AG09309 (cell line): ENCODE data around the gene UBALD1.
"Not testable (repeated sequence)": the region's sequence is repeated elsewhere in the genome, so short reads cannot be mapped to it uniquely, and the experiment has no call there.

Source experiments
- DNase-seq: peaks from one replicate; pipeline ENCODE4 v3.0.0-alpha.2; 2010; ENCODE audit warnings: low read depth
- H3K4me3 ChIP-seq: 2 replicates; pipeline ENCODE4 v1.5.1; 2011; ENCODE audit warnings: mild to moderate bottlenecking, low read depth, low read length, moderate library complexity; ENCODE audit not compliant: control insufficient read depth
- TF ChIP-seq, protein P1 (sequence below): IDR thresholded peaks from 2 replicates; pipeline ENCODE4 v1.5.1; 2011; ENCODE audit warnings: mild to moderate bottlenecking, low read depth, low read length, inconsistent platforms; ENCODE audit not compliant: insufficient read depth, control insufficient read depth; ENCODE audit errors: missing control alignments

The UBALD1 gene

DNA sequence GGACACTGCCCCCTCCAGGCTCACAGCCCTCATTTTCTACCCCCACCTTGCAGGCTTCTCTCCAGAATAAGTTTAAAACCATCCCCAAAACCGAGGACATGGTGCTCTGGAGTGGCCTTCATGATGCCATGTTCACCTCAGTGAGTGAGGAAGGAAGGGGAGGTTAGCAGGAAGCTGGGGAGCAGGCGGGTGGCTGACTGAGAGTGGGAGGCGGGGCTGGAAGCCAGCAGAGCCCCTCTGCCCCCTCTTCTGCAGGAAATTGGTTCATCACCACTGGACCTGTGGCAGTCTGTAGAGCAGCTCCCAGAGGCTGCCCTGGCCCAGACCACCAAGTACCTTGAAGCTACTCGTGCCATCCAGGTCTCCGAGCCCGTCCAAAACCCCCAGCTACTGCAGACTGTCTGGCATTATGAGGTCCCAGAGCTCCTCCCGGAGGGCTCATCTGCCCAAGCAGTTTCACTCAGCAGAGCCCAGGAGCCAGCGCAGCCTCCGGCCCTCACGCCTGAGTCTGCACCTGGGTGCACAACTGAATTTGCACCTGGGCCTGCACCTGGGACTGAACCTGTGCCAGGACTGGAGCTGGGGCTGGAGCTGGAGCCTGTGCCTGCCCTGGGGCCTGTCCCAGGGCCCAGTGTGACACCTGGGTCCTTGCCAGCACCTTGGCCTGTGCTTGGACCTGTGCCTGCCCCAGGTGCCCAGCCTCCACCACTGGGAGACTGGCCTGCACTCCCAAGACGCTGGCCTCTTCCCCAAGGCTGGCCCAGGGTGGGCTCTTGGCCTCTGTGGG is 39.6 kb downstream of the UBALD1 start:
- no peak for DNase-seq
- no peak overlapping the region for H3K4me3 ChIP-seq
- TF ChIP-seq, protein P1, sequence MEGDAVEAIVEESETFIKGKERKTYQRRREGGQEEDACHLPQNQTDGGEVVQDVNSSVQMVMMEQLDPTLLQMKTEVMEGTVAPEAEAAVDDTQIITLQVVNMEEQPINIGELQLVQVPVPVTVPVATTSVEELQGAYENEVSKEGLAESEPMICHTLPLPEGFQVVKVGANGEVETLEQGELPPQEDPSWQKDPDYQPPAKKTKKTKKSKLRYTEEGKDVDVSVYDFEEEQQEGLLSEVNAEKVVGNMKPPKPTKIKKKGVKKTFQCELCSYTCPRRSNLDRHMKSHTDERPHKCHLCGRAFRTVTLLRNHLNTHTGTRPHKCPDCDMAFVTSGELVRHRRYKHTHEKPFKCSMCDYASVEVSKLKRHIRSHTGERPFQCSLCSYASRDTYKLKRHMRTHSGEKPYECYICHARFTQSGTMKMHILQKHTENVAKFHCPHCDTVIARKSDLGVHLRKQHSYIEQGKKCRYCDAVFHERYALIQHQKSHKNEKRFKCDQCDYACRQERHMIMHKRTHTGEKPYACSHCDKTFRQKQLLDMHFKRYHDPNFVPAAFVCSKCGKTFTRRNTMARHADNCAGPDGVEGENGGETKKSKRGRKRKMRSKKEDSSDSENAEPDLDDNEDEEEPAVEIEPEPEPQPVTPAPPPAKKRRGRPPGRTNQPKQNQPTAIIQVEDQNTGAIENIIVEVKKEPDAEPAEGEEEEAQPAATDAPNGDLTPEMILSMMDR, result no peak

DNA sequence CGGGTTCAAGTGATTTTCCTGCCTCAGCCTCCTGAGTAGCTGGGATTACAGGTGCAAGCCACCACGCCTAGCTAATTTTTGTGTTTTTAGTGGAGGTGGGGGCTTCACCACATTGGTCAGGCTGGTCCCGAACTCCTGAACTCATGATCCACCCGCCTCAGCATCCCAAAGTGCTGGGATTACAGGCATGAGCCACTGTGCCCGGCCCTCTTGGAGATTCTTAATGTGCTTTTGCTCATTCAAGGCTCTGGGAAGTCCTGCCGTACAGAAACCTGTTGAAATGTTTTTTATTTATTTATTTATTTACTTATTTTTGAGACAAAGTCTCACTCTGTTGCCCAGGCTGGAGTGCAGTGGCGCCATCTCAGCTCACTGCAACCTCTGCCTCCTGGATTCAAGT is 40.8 kb downstream of the UBALD1 start:
- not testable (repeated sequence) for DNase-seq

DNA sequence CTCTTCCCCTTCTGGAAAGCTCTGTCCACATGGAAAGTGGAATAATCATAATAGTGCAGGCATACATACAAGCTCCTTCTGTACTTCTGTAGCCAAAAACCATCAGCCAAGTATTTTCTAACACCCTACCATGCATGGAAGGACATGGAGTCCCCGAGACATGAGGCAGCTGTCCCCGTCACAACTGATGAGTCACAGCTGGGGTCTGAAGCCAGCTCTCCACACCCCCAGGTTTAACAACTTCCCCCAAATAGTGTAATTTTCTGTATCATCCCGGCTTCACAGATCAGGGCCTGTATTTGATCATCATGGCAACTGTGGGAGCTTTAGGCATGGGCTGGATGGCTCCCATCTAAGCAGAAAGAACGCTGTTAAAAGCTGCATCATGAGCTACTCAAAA is 42.0 kb downstream of the UBALD1 start:
- DNase-seq, result no peak
- H3K4me3 ChIP-seq, result no peak overlapping the region
- TF ChIP-seq, protein P1, result no peak

More for the DNA sequence above, 40.8 kb downstream of the UBALD1 start:
- H3K4me3 ChIP-seq, result not testable (repeated sequence)

DNA sequence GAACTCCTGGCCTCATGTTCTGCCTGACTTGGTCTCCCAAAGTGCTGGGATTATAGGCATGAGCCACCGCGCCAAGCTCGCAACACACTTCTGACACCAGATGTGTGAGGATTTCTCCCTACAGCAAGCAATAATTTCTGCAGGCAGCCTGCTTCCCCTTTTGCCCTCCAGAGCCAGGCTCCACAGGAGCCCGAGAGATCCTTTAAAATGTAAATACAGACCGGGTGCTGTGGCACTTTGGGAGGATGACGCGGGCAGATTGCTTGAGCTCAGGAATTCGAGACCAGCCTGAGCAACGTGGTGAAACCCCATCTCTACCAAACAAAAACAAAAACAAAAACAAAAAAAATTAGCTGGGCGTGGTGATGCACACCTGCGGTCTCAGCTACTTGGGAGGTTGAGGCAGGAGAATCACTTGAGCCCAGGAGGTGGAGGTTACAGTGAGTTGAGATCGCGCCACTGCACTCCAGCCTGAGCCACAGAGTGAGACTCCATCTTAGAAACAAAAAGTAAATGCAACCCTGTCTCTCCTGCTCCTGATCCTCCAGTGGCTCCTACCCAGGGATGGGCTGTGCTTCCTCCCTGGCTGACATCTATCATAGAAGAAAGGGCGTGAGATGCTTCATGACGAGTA is 43.9 kb downstream of the UBALD1 start:
- DNase-seq, result no peak
- no peak overlapping the region for H3K4me3 ChIP-seq
- TF ChIP-seq, protein P1, result no peak

DNA sequence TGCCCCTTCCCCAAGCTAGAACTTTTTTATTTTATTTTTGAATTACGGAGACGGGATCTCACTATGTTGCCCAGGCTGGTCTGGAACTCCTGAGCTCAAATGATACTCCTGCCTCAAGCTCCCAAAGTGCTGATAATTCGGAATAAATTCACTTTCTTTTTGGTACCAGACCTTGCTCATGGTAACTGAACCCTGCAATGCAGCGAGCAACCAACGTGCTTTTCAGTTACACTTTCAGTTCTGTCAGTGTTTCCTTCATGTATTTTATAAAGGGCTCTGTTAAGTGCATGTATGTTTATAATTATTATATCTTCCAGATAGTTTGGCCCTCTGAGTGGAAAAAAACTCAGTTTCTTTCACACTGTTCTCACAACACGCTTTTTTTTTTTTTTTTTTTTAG is 44.6 kb downstream of the UBALD1 start:
- TF ChIP-seq, protein P1, result no peak
- DNase-seq, result no peak
- no peak overlapping the region for H3K4me3 ChIP-seq

DNA sequence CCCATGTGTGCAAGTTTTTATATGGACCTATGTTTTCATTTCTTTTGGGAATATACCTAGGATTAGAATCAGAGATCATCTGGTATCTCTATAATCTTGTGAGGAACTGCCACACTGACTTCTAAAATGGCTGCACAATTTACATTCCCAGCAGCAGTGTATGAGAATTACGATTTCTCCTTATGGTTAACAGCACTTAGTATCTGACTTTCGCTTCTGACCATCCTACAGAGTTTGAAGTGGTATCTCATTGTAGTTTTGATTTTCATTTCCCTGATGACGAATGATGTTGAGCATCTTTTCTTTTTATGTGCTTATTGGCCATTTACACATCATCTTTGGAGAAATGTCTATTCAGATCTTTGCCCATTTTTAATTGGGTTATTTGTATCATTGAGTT is 48.5 kb downstream of the UBALD1 start:
- no peak for DNase-seq
- TF ChIP-seq, protein P1, result no peak
- no peak overlapping the region for H3K4me3 ChIP-seq

DNA sequence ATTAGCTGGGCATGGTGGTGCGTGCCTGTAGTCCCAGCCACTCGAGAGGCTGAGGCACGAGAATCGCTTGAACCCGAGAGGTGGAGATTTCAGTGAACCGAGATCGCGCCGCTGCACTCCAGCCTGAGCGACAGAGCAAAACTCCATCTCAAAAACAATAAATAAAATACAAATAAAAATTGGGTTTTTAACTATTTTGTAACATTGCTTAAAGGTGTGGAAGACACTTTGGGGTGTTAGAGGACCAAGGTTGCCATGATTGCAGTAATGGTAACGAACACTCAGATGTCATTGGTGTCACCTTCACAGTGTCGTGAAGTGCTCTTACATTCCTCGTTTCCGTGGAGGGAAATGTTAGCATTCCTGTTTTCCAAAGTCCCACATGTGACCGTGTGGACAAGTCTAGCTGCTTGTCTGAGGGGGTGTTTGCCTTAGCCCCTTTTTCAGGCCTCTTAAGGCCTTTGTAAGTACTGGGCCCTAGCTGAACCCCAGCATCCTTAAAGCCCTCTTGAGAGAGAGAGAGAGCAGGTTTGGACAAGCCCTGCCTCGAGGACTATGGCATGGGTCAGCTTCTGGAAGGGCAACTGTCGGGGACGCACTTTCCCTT is 49.9 kb downstream of the UBALD1 start:
- no peak for DNase-seq
- H3K4me3 ChIP-seq, result no peak overlapping the region
- TF ChIP-seq, protein P1, result no peak
